ENCODE data around the gene CAMK2G. TPM values are rescaled to one million over a fixed set of nuclear protein-coding genes. Genes with fewer than 3 reads are reported as not detected.

The CAMK2G gene
- total RNA-seq, 2 donors from 2014 or later, result 78.8 to 149 TPM

DNA sequence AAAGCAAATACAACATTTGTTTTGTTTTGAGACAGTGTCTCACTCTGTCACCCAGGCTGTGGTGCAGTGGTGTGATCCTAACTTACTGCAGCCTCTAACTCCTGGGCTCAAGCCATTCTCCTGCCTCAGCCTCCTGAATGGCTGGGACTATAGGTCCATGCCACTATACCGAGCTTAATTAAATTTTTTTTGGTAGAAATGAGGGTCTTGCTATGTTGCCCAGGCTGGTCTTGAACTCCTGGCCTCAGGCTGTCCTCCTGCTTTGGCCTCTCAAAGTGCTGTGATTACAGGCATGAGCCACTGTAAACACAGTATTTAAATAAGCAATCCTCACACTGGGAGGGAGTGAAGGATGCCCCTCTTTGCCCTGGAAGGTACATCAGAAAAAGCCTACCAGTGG lies 4.0 kb upstream of the CAMK2G start:
- ATAC-seq (ENCODE audit: insufficient number of reproducible peaks, low FRiP score, low read depth), result no peak
- H3K36me3 ChIP-seq, result no peaks in the 10 kb centered on the region
- no peaks in the 10 kb centered on the region for H3K27me3 ChIP-seq (replicated peaks; ENCODE audit: insufficient read depth)
- H3K27ac ChIP-seq, result no peak overlapping the region
- H3K4me3 ChIP-seq, result no peak overlapping the region
- no peak for DNase-seq (ENCODE audit: low spot score)
- H3K4me1 ChIP-seq (ENCODE audit: control insufficient read depth in 1 of 2, low read depth in 2 of 2), result peaks cover 3 to 42% of the 10 kb centered on the region in 2 donors
- TF ChIP-seq, protein P1, sequence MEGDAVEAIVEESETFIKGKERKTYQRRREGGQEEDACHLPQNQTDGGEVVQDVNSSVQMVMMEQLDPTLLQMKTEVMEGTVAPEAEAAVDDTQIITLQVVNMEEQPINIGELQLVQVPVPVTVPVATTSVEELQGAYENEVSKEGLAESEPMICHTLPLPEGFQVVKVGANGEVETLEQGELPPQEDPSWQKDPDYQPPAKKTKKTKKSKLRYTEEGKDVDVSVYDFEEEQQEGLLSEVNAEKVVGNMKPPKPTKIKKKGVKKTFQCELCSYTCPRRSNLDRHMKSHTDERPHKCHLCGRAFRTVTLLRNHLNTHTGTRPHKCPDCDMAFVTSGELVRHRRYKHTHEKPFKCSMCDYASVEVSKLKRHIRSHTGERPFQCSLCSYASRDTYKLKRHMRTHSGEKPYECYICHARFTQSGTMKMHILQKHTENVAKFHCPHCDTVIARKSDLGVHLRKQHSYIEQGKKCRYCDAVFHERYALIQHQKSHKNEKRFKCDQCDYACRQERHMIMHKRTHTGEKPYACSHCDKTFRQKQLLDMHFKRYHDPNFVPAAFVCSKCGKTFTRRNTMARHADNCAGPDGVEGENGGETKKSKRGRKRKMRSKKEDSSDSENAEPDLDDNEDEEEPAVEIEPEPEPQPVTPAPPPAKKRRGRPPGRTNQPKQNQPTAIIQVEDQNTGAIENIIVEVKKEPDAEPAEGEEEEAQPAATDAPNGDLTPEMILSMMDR (IDR thresholded peaks at IDR 0.05), result no peak
- no peaks in the 10 kb centered on the region for H3K9me3 ChIP-seq

DNA sequence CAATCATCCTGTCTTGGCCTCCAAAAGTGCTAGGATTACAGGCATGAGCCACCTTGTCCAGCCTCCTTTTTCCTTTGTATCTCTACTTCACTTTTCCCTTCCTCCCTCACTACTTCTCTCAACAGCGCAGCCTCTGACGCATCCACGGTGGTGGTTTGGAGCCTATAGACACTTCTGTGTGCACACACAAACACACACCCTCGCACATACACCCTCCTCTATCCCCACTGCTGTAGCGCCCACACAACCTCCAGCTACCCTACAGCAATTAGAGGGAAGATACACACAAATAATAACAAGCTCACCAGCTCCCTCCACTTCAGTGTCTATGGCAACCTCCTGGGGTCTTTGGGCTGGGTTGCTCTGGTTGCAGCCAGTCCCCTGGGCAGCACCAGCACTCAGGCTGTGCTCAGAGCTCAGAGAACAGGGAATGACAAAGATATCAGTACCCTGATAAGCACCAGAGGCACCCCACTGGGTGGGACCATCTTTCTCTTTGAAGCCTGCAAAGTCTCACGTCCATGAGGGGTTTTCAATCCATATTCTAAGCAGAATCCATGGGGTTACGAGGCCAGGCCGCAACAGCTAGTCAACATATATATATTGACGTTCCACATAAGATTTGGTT lies 3.3 kb upstream of the CAMK2G start:
- peaks cover 3 to 49% of the 10 kb centered on the region in 2 donors for H3K4me1 ChIP-seq (ENCODE audit: control insufficient read depth in 1 of 2, low read depth in 2 of 2)
- ATAC-seq (ENCODE audit: insufficient number of reproducible peaks, low FRiP score, low read depth) (no peak), DNase-seq (ENCODE audit: low spot score) (no peak)
- TF ChIP-seq, protein P1 (IDR thresholded peaks at IDR 0.05), result no peak
- H3K4me3 ChIP-seq, result no peak overlapping the region
- H3K27me3 ChIP-seq (replicated peaks; ENCODE audit: insufficient read depth), result no peaks in the 10 kb centered on the region
- H3K36me3 ChIP-seq, result no peaks in the 10 kb centered on the region
- no peaks in the 10 kb centered on the region for H3K9me3 ChIP-seq
- peak overlapping the region in 1 of 2 donors; percentile 74 for H3K27ac ChIP-seq

DNA sequence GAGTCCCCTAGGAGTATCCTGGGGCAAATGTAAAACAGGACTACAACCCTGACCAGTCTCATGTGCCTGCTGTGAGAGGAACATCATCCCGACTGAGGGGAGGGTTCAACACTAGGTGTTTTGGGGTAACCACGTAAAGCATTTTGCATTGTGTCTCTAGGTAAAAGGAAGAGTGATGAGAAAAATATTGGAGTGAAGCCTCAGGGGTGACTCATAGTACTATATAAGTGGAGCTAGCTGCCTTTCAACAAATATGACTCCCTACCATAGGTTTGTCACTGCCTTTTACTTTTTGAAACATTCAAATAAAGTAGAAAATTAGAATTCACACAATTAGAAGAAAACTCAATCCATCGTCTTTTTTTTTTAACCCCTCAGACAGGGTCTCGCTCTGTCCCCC lies 2.6 kb upstream of the CAMK2G start:
- no peaks in the 10 kb centered on the region for H3K27me3 ChIP-seq (replicated peaks; ENCODE audit: insufficient read depth)
- no peak overlapping the region for H3K4me3 ChIP-seq
- H3K9me3 ChIP-seq, result no peaks in the 10 kb centered on the region
- ATAC-seq (ENCODE audit: insufficient number of reproducible peaks, low FRiP score, low read depth) (no peak), DNase-seq (ENCODE audit: low spot score) (no peak)
- peaks cover 9 to 56% of the 10 kb centered on the region in 2 donors for H3K4me1 ChIP-seq (ENCODE audit: control insufficient read depth in 1 of 2, low read depth in 2 of 2)
- TF ChIP-seq, protein P1 (IDR thresholded peaks at IDR 0.05), result no peak
- peak overlapping the region; percentile 45 to 74 for H3K27ac ChIP-seq
- no peaks in the 10 kb centered on the region for H3K36me3 ChIP-seq

DNA sequence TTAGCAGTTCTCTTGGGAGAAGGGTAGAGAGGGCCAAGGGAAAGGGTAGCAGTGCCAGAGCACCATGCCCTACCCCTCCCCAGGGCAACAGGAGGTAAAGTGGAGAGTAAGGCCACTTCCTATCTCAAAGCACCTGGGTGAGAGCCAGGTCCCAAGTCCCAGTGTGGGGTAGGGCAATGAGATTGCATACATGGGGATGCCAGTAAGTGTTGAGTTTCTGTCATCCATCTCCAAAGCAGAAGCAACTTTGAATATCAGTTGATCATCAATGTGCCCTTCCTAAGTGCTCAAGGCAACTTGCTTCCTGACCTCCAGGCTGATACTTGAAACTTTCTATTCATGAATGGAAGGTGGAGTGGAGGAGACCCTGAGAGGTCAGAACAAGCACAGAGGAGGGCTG lies 2.2 kb upstream of the CAMK2G start:
- Histone ChIP-seq H3K36me3 (no peaks in the 10 kb centered on the region), H3K27me3 (replicated peaks; ENCODE audit: insufficient read depth) (no peaks in the 10 kb centered on the region), H3K9me3 (no peaks in the 10 kb centered on the region), H3K4me3 (no peak overlapping the region), H3K4me1 (ENCODE audit: control insufficient read depth in 1 of 2, low read depth in 2 of 2) (peaks cover 13 to 60% of the 10 kb centered on the region in 2 donors), H3K27ac (peak overlapping the region; percentile 45 to 74)
- DNase-seq (ENCODE audit: low spot score), result no peak
- ATAC-seq (ENCODE audit: insufficient number of reproducible peaks, low FRiP score, low read depth), result no peak
- TF ChIP-seq, protein P1 (IDR thresholded peaks at IDR 0.05), result no peak

DNA sequence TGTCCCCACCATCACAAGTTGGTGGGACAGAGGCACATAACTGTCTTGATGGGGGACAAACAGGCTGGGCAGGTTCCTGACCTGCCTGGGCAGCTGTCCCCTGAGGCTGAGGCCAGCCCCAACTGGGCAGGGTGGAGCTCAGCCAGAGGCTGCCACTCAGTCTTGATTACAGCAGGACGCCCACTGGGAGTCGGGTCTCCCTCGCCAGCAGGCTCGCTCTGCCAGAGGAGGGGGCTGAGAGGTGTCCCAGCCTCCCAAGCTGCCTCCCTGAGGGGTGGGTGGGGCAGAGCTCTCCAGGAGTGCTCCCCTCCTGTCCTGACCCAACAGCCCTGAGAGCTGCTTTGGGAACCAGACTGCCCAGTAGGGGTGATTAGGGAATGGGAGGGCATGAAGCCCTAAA lies 1.8 kb upstream of the CAMK2G start:
- Histone ChIP-seq H3K4me3 (no peak overlapping the region), H3K27ac (peak overlapping the region; percentile 45 to 74), H3K27me3 (replicated peaks; ENCODE audit: insufficient read depth) (no peaks in the 10 kb centered on the region), H3K36me3 (peaks cover 4% of the 10 kb centered on the region), H3K4me1 (ENCODE audit: control insufficient read depth in 1 of 2, low read depth in 2 of 2) (peaks cover 17 to 64% of the 10 kb centered on the region in 2 donors), H3K9me3 (no peaks in the 10 kb centered on the region)
- TF ChIP-seq, protein P1 (IDR thresholded peaks at IDR 0.05), result no peak
- ATAC-seq (ENCODE audit: insufficient number of reproducible peaks, low FRiP score, low read depth) (no peak), DNase-seq (ENCODE audit: low spot score) (no peak)
